ENCODE data around the gene RPL7L1.

RPL7L1 gene

GRCh38 chr6:42928986-42929820 is 49.8 kb downstream of the RPL7L1 start, which contains the start of gene CNPY3:
TSS of gene CNPY3 (plus strand) at chr6:42929480. CDS start at chr6:42929571, 91 bp downstream.
- in situ Hi-C loops (cut with MboI; ENCODE audit: low sequenced_read_pairs): no loop called here

- in situ Hi-C loops (cut with MboI; ENCODE audit: low sequenced_read_pairs): no loop called here
These were observed 50.5 kb downstream of the RPL7L1 start for GRCh38 chr6:42929821-42930360.

- in situ Hi-C loops (cut with MboI; ENCODE audit: low sequenced_read_pairs): no loop called here
These were observed 53.0 kb downstream of the RPL7L1 start for GRCh38 chr6:42932412-42932811.

GRCh38 chr6:42933205-42933604 is 53.8 kb downstream of the RPL7L1 start:
- in situ Hi-C loops (cut with MboI; ENCODE audit: low sequenced_read_pairs): no loop called here

DNA sequence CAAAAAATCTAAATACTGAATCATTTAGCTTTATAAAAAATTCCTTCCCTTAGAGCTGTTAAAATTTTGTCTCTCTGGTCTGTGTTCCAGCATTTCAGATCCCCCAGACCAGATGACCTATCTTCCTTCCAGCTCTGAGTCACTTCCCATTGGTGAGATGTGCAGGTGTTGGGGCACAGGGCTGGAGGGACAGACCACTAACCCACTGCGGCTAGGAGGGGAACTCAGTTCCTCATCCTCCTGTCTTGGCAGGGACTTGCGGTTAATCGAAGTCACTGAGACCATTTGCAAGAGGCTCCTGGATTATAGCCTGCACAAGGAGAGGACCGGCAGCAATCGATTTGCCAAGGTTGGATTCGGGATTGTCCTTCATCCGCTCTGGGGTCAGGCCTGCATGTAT is 55.9 kb downstream of the RPL7L1 start:
- in situ Hi-C loops (cut with MboI; ENCODE audit: low sequenced_read_pairs): no loop called here

GRCh38 chr6:42936398-42936797 is 57.0 kb downstream of the RPL7L1 start:
- in situ Hi-C loops (cut with MboI; ENCODE audit: low sequenced_read_pairs): no loop called here

GRCh38 chr6:42937548-42938427 is 58.4 kb downstream of the RPL7L1 start:
- in situ Hi-C loops (cut with MboI; ENCODE audit: low sequenced_read_pairs): no loop called here

DNA sequence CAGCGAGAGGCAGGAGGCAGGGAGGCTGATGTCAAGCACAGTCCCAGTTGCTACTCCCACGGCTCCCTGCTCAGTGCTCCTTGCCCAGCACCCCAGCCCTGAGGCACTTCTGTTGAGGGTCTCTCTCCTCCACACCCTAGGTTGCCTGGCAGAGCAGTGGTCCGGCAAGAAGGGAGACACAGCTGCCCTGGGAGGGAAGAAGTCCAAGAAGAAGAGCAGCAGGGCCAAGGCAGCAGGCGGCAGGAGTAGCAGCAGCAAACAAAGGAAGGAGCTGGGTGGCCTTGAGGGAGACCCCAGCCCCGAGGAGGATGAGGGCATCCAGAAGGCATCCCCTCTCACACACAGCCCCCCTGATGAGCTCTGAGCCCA is 59.0 kb downstream of the RPL7L1 start:
- in situ Hi-C loops (cut with MboI; ENCODE audit: low sequenced_read_pairs): no loop called here

- in situ Hi-C loops (cut with MboI; ENCODE audit: low sequenced_read_pairs): no loop called here
These were observed 59.8 kb downstream of the RPL7L1 start for GRCh38 chr6:42938987-42939809.
